Left renal pelvis (tissue), 4 donors: Measurements from ENCODE around the gene RADIL. TPM values are rescaled to one million over a fixed set of nuclear protein-coding genes. Genes with fewer than 3 reads are reported as not detected.
"Not testable (repeated sequence)": the region's sequence is repeated elsewhere in the genome, so short reads cannot be mapped to it uniquely, and the experiment has no call there.

ENCODE experiments used
- DNase-seq, 4 donors: peaks; one replicate each; pipeline ENCODE4 v3.0.0-alpha.2; 2013; ENCODE audit warnings: low read depth in 4 of 4, low spot score in 3 of 4
- polyA plus RNA-seq, 4 donors: library from polyadenylated mRNA; unstranded; fragments of 120-200 nt; gene quantifications; one replicate each; pipeline ENCODE4 v1.2.1, GENCODE V29; 2013; ENCODE audit not compliant: insufficient read length in 4 of 4

Gene RADIL
- polyA plus RNA-seq, 4 donors: 1.4 to 4.0 (median 2.9) TPM

DNA sequence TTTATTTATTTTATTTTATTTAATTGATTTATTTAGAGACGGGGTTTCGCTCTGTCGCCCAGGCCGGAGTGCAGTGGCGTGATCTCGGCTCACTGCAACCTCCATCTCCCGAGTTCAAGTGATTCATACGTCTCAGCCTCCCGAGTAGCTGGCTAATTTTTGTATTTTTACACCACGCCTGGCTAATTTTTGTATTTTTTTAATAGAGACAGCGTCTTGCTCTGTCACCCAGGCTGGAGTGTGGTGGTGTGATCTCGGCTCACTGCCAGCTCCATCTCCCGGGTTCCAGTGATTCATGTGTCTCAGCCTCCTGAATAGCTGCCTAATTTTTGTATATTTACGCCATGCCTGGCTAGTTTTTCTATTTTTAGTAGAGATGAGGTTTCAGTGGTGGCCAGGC, 73.8 kb downstream of the RADIL start:
- no peak for DNase-seq

DNA sequence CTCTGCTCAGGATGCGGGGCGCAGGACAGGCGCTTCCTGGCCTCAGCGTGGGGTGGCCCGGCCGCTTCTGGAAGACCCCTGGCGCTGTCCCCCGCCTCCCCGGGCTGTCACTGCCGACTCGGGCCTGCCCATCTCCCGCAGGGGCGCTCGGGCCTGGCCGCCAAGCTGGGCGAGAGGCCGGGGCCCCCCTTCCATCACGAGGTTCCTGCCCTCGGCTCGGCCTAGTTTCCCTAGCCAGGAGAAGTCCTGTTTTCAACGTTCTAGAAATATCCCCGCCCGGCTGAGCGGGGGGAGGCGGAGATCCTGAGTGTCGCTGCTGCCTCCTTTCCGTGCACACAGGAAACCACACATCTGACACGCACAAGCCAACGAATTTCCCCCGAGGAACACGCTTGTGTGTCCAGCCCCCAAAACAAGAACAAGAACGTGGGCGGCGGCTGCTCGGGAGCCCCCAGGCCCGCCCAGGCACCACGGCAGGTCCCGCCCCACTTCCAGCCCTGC, 74.4 kb downstream of the RADIL start:
- no peak for DNase-seq

DNA sequence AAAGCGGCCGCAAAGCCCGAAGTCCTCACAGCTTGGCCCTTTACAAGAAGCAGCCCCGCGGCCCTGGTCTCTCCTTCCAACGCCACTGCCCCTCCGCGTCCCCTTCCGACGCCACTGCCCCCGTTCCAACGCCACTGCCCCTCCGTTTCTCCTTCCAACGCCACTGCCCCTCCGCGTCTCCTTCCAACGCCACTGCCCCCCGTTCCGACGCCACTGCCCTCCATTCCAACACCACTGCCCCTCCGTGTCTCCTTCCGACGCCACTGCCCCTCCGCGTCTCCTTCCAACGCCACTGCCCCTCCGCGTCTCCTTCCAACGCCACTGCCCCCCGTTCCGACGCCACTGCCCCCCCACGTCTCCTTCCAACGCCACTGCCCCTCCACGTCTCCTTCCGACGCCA, 75.0 kb downstream of the RADIL start:
- DNase-seq: no peak

DNA sequence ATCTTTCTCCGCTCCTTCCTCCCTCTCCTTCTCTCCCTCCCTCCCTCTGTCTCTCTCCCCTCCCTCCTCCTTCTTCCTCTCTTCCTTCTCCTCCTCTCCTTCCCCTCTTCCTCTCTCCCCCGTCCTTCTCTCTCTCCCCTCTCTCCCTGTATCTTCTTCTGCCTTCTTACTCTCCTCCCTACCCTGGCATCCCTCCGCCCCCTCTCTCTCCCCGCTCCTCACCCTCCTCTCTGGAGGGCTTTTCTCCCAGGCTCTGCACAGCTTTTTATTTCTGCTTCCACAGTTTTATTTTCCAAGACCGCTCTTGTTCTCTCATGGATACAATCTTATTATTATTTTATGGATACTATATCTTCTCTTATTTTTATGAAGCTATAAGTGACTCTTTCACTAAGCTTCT, 75.5 kb downstream of the RADIL start:
- DNase-seq: no peak

DNA sequence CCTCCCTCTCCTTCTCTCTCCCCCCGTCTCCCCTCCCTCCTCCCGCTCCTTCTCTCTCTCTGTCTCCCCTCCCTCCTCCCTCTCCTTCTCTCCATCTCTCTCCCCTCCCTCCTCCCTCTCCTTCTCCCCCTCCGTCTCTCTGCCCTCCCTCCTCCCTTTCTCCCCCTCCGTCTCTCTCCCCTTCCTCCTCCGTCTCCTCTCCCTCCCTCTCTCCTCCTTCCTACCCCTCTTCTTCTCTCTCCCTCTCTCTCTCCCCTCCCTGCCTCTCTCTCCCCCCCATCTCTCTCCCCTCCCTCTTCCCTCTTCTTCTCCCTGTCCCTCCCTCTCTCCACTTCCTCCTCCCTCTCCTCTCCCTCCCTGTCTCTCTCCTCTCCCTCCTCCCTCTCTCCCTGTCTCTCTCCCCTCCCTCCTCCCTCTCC, 75.9 kb downstream of the RADIL start:
- DNase-seq: no peak

DNA sequence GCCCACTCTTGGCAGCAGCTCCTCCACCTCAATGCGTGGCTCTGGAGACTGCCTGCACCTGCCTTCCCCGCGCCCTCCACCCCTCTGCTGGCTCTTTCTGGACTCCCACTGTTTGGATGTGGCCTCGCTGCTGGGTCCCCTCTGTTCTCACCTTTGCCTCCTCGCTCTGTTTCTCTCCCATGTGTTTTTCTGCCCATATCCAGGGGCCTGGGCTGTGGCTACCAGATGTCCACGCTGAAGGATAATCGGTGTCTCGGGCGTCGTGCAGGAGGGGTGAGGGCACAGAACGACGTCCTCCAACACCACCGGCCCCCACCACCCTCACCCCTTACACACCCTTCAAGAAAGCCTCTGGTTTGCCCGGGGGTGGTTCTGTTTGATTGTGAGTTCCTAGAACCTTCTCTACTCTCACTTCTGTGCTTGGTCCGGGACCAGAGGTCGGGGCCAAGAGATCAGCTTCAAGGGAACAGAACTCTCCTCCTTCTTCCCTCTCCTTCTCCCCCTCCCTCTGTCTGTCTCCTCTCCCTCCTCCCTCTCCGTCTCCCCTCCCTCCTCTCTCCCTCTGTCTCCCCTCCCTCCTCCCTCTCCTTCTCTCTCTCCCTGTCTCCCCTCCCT, 76.4 kb downstream of the RADIL start:
- DNase-seq: no peak

DNA sequence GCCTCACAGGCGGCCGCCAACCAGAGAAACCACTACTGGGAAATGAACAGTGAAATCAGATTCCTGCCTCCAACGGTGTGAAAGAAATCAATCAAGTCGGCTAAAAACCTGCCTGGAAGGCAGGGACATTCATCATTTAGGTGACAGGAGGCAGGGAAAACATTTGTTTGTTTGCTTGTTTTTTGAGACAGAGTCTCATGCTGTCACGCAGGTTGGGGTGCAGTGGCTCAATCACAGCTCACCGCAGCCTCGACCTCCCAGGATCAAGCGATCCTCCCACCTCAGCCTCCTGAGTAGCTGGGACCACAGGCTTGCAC, 77.6 kb downstream of the RADIL start:
- DNase-seq: no peak

DNA sequence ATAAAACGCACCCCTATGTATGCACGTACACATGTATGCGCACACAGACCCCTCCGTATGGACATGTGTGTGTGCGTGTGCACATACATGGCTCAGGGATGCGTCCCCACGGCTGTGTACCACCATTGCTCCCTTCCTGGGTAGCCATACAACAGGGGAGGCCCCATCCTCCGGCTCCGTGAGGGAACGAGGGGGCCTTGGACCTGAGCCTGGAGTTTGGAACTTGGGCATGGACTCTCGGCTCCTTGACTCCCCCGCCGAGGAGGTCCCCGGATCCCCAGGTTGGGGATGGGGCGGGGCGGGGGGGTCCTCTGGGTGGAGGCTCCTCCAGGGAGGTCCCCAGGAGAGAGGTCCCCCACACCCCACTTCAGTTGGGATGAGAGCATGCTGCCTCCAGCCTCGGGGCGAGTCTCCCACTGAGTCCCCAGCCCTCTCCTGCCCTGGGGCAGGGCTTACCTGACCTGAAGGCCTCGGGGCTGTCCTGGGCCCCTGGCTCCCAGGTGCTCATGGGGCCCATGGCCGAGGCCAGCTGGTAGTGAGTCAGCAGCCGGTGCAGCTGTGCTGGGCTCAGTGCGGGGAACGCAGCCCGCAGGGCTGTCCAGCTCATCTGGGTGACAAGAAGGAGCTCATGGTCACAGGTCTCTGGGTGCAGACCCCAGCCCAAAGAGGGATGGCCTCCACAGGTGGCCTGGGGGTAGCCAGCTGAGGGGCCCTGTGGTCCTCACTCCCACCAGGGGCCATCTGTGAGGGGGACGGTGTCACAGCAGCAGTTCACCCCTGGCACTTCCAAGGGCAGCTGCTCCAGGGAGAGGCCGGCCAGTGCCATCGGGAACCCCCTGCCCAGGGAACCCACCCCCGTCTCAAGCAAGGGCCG, 78.2 kb downstream of the RADIL start:
- DNase-seq: no peak

DNA sequence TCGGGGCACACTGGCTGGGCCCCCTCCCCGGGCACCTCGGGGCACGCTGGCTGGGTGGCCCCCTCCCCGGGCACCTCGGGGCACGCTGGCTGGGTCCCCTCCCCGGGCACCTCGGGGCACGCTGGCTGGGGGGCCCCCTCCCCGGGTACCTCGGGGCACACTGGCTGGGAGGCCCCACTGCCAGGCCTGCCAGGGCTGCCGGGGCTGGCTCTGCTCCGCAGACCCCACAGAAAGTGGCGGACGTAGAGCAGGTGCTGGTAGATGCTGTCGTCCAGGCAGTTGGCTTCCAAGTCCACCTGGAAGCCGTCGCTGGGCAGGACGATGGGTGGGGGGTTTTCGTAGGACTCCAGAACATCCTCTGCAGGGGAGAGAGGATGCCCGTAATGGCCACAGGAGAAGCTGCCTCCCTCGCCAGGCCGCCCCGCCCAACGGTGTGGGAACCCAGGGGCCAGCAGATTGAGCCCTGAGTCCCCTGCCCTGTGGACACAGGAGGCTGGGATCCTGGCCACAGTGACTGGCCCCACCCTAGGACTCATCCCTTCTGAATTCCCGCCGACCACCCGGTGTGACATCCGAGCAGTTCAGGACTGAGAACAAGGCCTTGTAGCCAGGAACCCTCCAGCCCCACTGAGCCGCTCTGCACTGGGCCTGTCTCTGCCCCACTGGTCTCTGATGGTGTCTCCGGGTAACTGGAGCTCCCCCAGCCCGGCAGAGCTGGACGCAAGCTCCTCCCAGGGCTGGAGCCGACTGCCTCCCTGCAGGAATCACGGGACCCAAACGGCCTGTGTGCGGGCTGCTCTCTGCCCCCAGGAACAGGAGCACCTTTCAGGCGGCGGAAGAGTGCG, 79.9 kb downstream of the RADIL start:
- no peak for DNase-seq

DNA sequence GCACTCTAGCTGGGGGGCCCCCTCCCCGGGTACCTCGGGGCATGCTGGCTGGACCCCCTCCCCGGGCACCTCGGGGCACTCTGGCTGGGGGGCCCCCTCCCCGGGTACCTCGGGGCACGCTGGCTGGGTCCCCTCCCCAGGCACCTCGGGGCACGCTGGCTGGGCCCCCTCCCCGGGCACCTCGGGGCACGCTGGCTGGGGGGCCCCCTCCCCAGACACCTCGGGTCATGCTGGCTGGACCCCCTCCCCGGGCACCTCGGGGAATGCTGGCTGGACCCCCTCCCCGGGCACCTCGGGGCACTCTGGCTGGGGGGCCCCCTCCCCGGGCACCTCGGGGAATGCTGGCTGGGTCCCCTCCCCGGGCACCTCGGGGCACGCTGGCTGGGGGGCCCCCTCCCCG, 80.9 kb downstream of the RADIL start:
- DNase-seq: not testable (repeated sequence)

DNA sequence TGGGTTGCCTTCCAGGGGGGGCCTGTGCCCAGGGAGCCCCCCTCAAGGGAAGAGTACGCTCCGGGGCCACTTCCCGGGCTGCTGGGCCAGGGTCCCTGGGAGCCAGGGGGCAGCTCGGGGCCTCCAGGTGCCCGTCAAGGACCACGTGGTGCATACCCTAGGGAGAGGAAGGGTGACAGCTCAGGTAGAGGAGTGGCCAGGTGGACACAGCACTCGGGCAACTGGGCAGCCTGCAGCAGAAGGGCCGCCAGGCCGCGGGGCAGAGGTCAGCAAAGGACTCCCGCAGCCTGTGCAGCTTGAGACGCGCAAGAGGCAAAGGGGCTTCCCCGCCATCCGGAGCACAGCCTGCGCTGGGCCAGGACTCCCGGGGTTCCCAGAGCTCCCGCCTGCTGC, 81.7 kb downstream of the RADIL start:
- DNase-seq: no peak

DNA sequence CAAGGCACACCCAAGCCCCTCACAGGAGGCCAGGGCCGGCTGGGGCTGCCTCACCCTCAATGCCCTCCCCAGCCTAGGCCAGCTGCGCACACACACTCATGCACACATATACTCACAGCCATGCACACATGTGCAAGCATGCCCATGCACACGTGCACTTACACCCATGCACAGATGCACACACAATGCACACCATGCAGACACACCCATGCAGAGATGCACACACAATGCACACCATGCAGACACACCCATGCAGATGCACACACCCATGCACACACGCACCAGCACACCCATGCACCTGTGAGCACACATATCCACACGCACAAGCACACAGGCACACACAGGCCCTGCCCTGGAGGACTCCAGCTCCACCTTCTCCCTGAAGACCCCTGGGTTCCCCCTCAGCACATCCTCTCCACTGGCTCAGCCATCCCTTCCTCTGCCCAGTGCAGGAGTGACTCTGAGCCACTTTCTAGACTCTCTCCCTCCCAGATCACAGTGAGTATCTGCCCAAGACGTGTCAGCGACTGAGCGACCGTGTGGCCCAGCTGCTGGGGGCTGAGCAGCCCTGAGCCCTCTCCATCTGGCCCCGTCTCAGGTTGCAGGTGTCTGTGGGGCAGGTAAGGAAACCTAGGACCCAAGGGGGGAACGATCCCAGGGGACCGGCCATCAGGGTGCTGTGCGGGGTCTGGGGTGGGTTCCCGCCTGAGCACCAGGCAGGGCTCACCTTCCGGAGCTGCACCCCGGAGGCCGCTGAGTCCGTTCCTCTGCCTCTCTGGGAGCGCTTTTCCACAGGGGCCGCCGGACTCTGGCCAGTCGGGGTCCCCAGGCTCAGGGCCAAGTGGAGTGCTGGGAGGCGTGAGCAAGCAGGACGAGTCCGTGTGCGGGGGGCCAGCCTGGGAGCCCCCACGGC, 82.3 kb downstream of the RADIL start:
- no peak for DNase-seq

DNA sequence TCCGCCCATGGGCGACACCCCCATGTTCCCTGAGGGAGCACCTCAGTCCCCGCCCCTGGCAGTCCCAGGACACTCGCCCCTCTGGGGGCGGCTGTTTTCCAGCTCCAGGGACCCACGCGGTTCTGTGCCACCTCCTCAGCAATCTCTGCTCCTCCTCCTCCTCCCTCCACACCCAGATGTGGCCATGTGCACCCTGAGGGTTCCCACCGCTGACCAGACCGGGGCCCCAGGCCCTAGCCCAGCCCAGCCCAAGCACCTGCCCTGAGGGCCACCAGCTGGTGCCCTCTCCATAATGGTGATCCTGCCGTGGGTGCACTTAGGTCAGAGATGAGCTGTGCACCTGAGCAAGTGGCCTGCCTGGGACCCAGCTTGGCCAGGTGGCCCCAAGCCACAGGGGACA, 83.0 kb downstream of the RADIL start:
- DNase-seq: no peak

DNA sequence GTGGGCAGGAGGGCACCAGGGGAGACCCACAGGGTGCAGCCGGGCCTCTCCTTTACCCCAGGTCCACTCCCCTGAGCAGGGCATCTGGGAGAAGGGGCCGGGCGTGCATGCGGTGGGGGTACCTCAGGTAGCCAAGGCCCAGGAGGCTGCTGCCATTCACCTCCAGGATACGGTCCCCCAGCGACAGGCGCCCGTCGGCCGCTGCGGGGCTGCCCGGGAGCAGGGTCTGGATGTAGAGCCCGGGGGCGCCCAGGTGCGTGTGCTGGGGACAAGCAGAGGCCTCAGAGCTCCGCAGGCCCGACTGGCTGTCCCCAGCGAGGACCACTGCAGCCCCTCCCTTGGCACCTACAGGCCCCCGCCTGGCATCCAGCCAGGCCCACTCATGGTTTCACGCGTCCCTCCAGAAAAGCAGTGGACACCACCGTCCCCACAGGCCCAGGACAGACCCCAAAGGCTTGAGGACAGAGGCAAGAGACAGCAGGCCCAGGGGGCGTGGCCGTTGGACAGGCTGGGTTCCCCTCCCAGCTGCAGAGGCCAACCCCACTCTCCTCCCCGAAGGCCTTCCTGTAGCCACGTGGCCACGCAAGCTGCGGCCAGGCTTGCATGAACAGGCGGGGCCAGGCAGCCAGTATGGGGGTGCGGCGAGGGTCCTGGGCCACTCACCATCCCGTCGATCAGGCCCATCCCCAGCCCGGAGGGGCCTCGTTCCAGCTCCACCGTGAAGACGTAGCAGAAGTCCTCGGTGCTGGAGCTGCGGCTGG, 83.8 kb downstream of the RADIL start:
- DNase-seq: no peak

DNA sequence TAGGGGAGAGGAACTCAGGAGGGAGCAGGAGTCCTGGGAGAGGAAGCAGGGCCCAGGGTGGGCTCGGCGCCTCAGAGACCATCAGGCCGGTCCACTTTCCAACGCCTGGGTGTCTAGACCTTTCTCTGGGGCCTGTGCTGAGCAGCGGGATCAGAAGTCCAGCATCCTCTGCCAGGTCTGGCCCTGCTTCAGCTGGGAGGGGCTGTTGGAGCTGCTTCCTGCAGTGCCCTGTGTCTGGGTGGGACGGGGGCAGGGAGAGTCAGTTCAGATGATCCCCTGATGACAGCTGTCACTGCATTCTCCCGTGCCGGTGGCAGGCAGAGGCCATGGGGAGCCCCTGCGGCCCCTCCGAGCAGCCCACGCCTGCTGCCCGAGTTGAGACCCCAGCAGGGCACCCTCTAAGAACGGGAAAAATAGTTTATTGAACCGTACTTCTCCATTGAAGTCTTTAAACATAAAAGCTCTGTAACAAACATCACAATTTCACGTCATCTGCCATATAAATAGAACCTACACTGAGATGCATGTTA, 84.7 kb downstream of the RADIL start:
- DNase-seq: no peak

DNA sequence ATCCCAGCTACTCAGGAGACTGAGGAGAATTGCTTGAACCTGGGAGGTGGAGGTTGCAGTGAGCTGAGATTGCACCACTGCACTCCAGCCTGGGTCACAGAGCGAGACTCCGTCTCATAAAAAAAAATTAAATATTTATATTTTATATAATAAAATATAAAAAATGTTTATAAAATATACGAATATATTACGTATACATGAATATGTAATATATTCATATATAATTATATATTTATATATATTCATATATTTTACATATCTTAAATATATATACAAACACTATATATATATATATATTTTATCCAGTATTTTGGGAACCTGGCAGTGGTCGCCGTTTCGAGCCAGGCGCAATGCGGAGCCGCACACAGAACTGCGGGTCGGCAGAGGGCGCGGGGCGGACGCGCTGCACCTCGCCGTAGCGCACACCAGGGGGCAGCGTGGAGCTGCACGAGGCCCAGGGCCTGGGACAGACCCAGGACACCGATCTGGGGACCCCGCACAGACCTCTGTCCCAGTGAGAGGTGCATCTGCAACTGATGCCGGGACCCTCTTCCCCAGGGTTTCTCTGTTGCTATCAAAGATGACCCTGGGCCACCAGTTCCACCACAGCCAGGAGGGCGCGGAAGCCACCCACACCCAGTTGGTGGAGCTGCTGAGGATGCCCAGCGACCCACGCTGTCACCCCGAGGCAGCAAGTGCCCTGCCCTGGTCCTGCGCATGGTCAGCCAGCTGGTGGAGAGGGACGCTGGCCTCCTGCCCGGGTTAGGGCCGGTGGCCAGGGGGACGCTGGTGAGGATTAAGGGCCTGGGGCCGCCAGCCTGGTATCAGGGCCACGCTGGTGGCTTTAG, 85.4 kb downstream of the RADIL start:
- no peak for DNase-seq

DNA sequence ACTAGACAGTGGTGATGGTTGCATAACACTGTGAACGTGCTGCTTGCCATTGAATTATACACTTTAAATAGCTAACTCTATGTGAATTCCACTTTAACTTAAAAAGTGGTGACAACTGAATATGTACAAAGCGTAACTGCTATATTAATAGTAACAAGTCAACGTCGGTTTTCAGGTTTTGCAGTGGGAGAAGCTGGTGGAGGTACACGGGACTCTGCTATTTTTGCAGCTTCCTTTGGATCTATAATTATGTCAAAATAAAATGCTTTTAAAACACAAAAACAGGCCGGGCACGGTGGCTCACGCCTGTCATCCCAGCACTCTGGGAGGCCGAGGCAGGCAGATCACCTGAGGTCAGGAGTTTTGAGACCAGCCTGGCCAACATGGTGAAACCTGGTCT, 87.1 kb downstream of the RADIL start:
- DNase-seq: no peak

DNA sequence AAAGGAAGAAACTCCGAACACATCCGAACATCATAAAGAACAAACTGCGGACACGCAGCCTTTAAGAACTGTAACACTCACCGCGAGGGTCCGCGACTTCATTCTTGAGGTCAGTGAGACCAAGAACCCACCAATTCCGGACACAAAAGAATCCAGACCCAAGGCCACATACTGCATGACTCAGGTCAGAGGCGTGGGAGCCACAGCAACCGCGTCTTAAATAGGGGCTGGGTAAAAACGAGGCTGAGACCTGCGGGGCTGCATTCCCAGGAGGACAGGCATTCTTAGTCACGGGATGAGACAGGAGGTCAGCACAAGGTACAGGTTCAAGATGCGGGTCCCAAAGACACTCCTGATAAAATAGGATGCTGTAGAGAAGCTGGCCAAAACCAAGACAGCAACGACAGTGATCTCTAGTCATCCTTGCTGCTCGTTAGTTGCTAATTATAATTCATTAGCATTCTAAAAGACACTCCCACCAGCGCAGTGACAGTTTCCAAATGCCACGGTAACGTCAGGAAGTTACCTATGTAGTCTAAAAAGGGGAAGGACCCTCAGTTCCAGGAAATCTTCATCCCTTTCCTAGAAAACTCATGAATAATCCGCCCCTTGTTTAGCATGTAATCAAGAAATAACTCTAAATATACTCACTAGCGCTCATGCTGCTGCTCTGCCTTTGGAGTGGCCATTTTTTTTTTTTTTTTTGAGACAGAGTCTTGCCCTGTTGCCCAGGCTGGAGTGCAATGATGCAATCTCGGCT, 88.7 kb downstream of the RADIL start:
- DNase-seq: no peak
